ENCODE data around the gene PDSS2.

DNA sequence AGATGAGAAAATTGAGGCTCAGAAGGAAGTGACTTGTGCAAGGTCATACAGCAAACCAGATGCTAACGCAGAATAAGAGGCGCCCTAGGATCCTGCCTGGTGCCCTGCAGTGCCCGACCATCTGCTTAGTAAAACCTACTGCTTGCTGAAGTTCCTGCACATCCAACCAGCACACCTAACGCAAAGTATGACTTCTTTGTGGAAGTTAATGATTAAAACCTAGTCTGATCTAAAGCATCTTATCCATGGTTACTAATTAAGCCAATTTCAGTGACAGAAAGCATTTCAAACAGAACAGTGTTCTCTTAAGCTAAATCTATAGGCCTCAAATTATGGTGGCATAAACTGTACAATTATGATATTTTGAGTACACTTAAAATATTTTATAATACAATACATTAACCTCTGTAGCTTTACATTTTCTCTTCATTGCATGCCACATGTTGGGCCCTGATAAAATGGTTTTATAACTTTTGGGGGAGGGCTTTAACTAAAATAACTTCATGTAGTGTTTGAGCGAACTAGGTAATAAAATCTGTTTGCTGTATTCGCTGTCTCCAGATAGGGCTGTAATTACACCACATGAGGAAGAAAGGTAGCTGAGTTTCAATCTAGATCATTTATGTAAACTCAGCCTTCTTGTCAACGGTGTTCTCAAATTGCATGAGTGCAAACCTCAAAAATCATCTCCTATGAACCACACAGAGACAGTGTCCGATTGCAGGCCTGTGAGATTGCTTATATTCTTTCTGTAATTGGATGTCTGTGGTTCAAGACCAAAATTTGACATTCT, 306.5 kb downstream of the PDSS2 start:
- TF ChIP-seq SP1 (IDR thresholded peaks at IDR 0.05; ENCODE audit: low read depth, low read length) = no peak
- no peak for TF ChIP-seq RAD21 (IDR thresholded peaks at IDR 0.05 in 1 of 2, conservative IDR thresholded peaks at IDR 0.05 in 1 of 2; ENCODE audit: low read depth in 2 of 2, low read length in 2 of 2)
- no peak for TF ChIP-seq NRF1 (IDR thresholded peaks at IDR 0.05; ENCODE audit: low read depth, low read length)
- TF ChIP-seq POLR2AphosphoS5 (IDR thresholded peaks at IDR 0.05; ENCODE audit: low read depth, low read length) = no peak
- TF ChIP-seq, protein P1, sequence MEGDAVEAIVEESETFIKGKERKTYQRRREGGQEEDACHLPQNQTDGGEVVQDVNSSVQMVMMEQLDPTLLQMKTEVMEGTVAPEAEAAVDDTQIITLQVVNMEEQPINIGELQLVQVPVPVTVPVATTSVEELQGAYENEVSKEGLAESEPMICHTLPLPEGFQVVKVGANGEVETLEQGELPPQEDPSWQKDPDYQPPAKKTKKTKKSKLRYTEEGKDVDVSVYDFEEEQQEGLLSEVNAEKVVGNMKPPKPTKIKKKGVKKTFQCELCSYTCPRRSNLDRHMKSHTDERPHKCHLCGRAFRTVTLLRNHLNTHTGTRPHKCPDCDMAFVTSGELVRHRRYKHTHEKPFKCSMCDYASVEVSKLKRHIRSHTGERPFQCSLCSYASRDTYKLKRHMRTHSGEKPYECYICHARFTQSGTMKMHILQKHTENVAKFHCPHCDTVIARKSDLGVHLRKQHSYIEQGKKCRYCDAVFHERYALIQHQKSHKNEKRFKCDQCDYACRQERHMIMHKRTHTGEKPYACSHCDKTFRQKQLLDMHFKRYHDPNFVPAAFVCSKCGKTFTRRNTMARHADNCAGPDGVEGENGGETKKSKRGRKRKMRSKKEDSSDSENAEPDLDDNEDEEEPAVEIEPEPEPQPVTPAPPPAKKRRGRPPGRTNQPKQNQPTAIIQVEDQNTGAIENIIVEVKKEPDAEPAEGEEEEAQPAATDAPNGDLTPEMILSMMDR (IDR thresholded peaks at IDR 0.05; ENCODE audit: control extremely low read depth in 1 of 3, insufficient read depth in 1 of 3, low read depth in 1 of 3, low read length in 3 of 3) = no peak
